Left lung (tissue), 10 donors: Measurements from ENCODE around the gene MPRIP. TPM values are rescaled to one million over a fixed set of nuclear protein-coding genes. Genes with fewer than 3 reads are reported as not detected.

Source experiments
- ATAC-seq: fragments of 200-7000 bp; cut with Tn5 transposase; one replicate; pipeline ENCODE4 v1.9.1; 2020; ENCODE audit warnings: moderate library complexity
- DNase-seq, 4 donors: peaks; one replicate each; pipeline ENCODE4 v3.0.0-alpha.2; 2013 to 2020
- H3K27ac ChIP-seq, 2 donors: fragments of 200-600 bp; sonication (generic) in 1 of 2; one replicate each; pipeline versions ENCODE4 v1.5.0 to v1.8.0; 2020 to 2021
- H3K27me3 ChIP-seq, 2 donors: fragments of 200-600 bp; sonication (generic) in 1 of 2; one replicate each; pipeline versions ENCODE4 v1.5.0 to v1.8.0; 2020 to 2021
- H3K36me3 ChIP-seq, 2 donors: fragments of 200-600 bp; sonication (generic) in 1 of 2; one replicate each; pipeline versions ENCODE4 v1.5.0 to v1.8.0; 2020 to 2021
- H3K4me1 ChIP-seq, 2 donors: fragments of 200-600 bp; one replicate each; pipeline ENCODE4 v1.8.0; 2021
- H3K4me3 ChIP-seq, 2 donors: fragments of 200-600 bp; sonication (generic) in 1 of 2; one replicate each; pipeline versions ENCODE4 v1.5.0 to v1.8.0; 2020 to 2021; ENCODE audit warnings: mild to moderate bottlenecking in 1 of 2
- H3K9me3 ChIP-seq, 2 donors: fragments of 200-600 bp; sonication (generic) in 1 of 2; one replicate each; pipeline versions ENCODE4 v1.5.0 to v1.8.0; 2020 to 2021
- CTCF ChIP-seq, 2 donors: fragments of 200-600 bp; sonication (generic) in 1 of 2; IDR thresholded peaks; one replicate each; pipeline versions ENCODE4 v1.5.0 to v1.8.0; 2021; ENCODE audit warnings: antibody characterized with exemption in 2 of 2
- intact Hi-C, 2 donors: fragments of 100-400 bp; cut with DNase I; formaldehyde crosslinking; loops; one replicate each; pipeline versions ENCODE4 v1.11.2 to v1.14.2; 2022
- polyA plus RNA-seq, 6 donors: library from polyadenylated mRNA; unstranded; fragments of 120-200 nt; gene quantifications; one replicate each; pipeline ENCODE4 v1.2.1, GENCODE V29; 2013; ENCODE audit not compliant: insufficient read length in 6 of 6
- total RNA-seq, 2 donors: library from RNA; stranded (reverse); fragmentation: NEBNext Ultra II Directional; extraction: Animal tissue kit (Norgen Biotek cat#: 25700); gene quantifications; one replicate each; pipeline ENCODE4 v1.2.1, GENCODE V29; 2021
- donor health status: DM: no; HTN: yes; CAD: no.
- donor health status: DM: no; HTN: no; CAD: no.

The MPRIP gene
- total and polyA plus RNA-seq, 8 donors, result 221 to 338 (median 257) TPM

GRCh38 chr17:17120294-17120693, 78.0 kb downstream of the MPRIP start:
- no peaks in the 10 kb centered on the region for H3K36me3 ChIP-seq
- no peak for TF ChIP-seq CTCF (IDR thresholded peaks at IDR 0.05)
- H3K4me1 ChIP-seq, result peaks cover 38 to 49% of the 10 kb centered on the region in 2 donors
- ATAC-seq, result peak; percentile 6
- intact Hi-C loops, result no loop called here
- H3K27me3 ChIP-seq, result no peaks in the 10 kb centered on the region
- DNase-seq, result peak in 1 of 4 donors; percentile 28
- H3K9me3 ChIP-seq, result no peaks in the 10 kb centered on the region
- peak overlapping the region; percentile 65 to 67 for H3K27ac ChIP-seq
- no peak overlapping the region for H3K4me3 ChIP-seq

DNA sequence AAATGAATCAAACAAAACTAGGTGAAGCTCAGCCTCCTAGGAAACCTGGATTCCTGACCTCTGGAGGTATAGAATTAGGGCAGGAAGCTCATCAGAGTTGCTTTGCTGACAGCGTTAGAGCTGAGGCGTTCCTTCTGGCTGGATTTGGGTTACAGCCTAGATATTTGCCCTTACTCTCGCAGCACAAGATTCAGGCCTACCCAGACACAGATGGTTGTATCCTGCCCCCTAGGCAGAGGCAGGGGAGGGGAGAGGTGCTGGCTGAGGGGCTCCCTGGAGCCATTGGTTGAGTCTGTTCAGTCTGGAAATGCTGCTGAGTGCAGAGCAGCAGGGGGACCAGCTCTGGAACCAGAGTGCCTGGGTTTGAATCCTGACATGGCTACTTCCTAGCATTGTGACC, 78.4 kb downstream of the MPRIP start:
- no peaks in the 10 kb centered on the region for H3K36me3 ChIP-seq
- DNase-seq (peak in 3 of 4 donors; percentile 25 to 80 (median 61)), ATAC-seq (peak; percentile 16)
- H3K4me1 ChIP-seq, result peaks cover 38 to 49% of the 10 kb centered on the region in 2 donors
- peak overlapping the region; percentile 65 to 67 for H3K27ac ChIP-seq
- no peaks in the 10 kb centered on the region for H3K27me3 ChIP-seq
- intact Hi-C loops, result no loop called here
- H3K4me3 ChIP-seq, result no peak overlapping the region
- no peaks in the 10 kb centered on the region for H3K9me3 ChIP-seq
- no peak for TF ChIP-seq CTCF (IDR thresholded peaks at IDR 0.05)

DNA sequence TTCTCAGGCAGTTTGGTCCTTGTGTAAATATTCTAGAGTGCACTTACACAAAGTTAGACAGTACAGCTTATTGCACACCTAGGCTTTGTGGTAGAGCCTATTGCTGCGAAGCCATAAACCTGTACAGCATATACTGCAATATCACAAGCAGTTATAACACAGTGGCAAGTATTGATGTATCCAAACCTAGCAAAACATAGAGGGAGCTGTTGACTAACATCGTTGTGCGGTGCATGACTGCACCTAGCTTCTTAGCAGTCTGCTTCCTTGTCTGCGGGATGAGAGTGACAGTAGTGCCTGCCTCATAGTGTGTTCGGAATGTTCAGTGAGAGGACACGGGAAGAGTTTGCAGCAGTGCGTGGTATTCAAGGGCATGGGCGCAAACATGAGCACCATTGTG, 78.9 kb downstream of the MPRIP start:
- H3K9me3 ChIP-seq, result no peaks in the 10 kb centered on the region
- peaks cover 38 to 53% of the 10 kb centered on the region in 2 donors for H3K4me1 ChIP-seq

DNA sequence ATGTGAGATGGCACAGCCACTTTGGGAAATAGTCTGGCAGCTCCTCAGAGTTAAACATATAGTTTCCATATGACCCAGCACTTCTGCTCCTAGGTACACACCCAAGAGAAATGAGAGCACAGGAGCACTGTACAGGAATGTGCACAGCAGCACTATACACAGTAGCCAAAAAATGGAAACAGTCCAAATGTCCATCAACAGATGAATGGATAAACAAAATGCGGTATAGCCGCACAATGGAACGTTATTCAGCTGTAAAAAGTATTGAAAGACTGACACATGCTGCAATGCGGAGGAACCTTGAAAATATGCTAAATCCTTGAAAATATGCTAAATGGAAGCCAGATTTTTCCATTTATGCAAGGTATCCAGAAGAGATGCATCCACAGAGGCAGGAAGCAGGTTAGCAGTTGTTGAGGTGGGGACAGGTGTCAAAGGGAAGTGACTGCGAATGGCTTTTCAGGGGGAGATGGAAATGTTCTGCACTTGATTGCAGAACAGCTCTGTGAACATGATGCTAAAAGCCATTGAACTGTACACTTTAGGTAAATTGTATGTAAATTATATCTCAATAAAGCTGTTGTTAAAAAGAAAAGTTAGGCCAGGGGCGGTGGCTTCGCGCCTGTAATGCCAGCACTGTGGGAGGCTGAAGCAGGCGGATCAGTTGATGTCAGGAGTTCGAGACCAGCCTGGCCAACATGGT, 80.7 kb downstream of the MPRIP start:
- no peaks in the 10 kb centered on the region for H3K27me3 ChIP-seq
- intact Hi-C loops, result no loop called here
- H3K27ac ChIP-seq, result no peak overlapping the region
- no peaks in the 10 kb centered on the region for H3K9me3 ChIP-seq
- no peak for ATAC-seq
- no peak for TF ChIP-seq CTCF (IDR thresholded peaks at IDR 0.05)
- no peak overlapping the region for H3K4me3 ChIP-seq
- peaks cover 0 to 14% of the 10 kb centered on the region in 2 donors for H3K36me3 ChIP-seq
- H3K4me1 ChIP-seq, result peaks cover 32 to 68% of the 10 kb centered on the region in 2 donors
- DNase-seq, result peak in 1 of 4 donors; percentile 20

More for the DNA sequence above, 78.9 kb downstream of the MPRIP start:
- TF ChIP-seq CTCF (IDR thresholded peaks at IDR 0.05), result no peak
- Histone ChIP-seq H3K36me3 (no peaks in the 10 kb centered on the region), H3K27ac (peak overlapping the region; percentile 65 to 67), H3K4me3 (no peak overlapping the region), H3K27me3 (no peaks in the 10 kb centered on the region)
- DNase-seq (peak in 1 of 4 donors; percentile 22), ATAC-seq (peak; percentile 56)
- intact Hi-C loops, result no loop called here

GRCh38 chr17:17124341-17124740, 82.1 kb downstream of the MPRIP start:
- Histone ChIP-seq H3K36me3 (peaks cover 0 to 28% of the 10 kb centered on the region in 2 donors), H3K9me3 (no peaks in the 10 kb centered on the region), H3K4me3 (no peak overlapping the region), H3K4me1 (peaks cover 18 to 59% of the 10 kb centered on the region in 2 donors), H3K27ac (no peak overlapping the region), H3K27me3 (no peaks in the 10 kb centered on the region)
- no peak for ATAC-seq
- DNase-seq, result no peak
- intact Hi-C loops, result no loop called here
- no peak for TF ChIP-seq CTCF (IDR thresholded peaks at IDR 0.05)
